Measurements from ENCODE around the gene TTLL4.

GRCh38 chr2:218671097-218671653, 39.5 kb upstream of the TTLL4 start:
- no peak for TF ChIP-seq CTCF (IDR thresholded peaks at IDR 0.05)
- TF ChIP-seq POLR2A (IDR thresholded peaks at IDR 0.05) = no peak
